Measurements from ENCODE around the gene NCR3LG1.

NCR3LG1 gene

GRCh38 chr11:17392872-17393271, 41.3 kb downstream of the NCR3LG1 start:
- no peak for TF ChIP-seq ZNF274 (IDR thresholded peaks at IDR 0.05; ENCODE audit: low read depth, low read length)
- no peak overlapping the region for H3K4me3 ChIP-seq (ENCODE audit: low read length)

- TF ChIP-seq ZNF274 (IDR thresholded peaks at IDR 0.05; ENCODE audit: low read depth, low read length): no peak
- H3K4me3 ChIP-seq (ENCODE audit: low read length): no peak overlapping the region
These were observed 41.9 kb downstream of the NCR3LG1 start for GRCh38 chr11:17393472-17393871.

- no peak overlapping the region for H3K4me3 ChIP-seq (ENCODE audit: low read length)
- no peak for TF ChIP-seq ZNF274 (IDR thresholded peaks at IDR 0.05; ENCODE audit: low read depth, low read length)
These were observed 43.3 kb downstream of the NCR3LG1 start for GRCh38 chr11:17394743-17395390.

- H3K4me3 ChIP-seq (ENCODE audit: low read length): no peak overlapping the region
- no peak for TF ChIP-seq ZNF274 (IDR thresholded peaks at IDR 0.05; ENCODE audit: low read depth, low read length)
These were observed 44.0 kb downstream of the NCR3LG1 start for GRCh38 chr11:17395554-17395961.

GRCh38 chr11:17395978-17396377, 44.4 kb downstream of the NCR3LG1 start:
- TF ChIP-seq ZNF274 (IDR thresholded peaks at IDR 0.05; ENCODE audit: low read depth, low read length): no peak
- H3K4me3 ChIP-seq (ENCODE audit: low read length): no peak overlapping the region

GRCh38 chr11:17396598-17397310, 45.2 kb downstream of the NCR3LG1 start:
- no peak for TF ChIP-seq ZNF274 (IDR thresholded peaks at IDR 0.05; ENCODE audit: low read depth, low read length)
- no peak overlapping the region for H3K4me3 ChIP-seq (ENCODE audit: low read length)

GRCh38 chr11:17397311-17398002, 45.9 kb downstream of the NCR3LG1 start:
- H3K4me3 ChIP-seq (ENCODE audit: low read length): no peak overlapping the region
- no peak for TF ChIP-seq ZNF274 (IDR thresholded peaks at IDR 0.05; ENCODE audit: low read depth, low read length)

- TF ChIP-seq ZNF274 (IDR thresholded peaks at IDR 0.05; ENCODE audit: low read depth, low read length): no peak
- no peak overlapping the region for H3K4me3 ChIP-seq (ENCODE audit: low read length)
These were observed 47.6 kb downstream of the NCR3LG1 start for GRCh38 chr11:17399236-17399635.

GRCh38 chr11:17400048-17400775, 48.6 kb downstream of the NCR3LG1 start:
- no peak for TF ChIP-seq ZNF274 (IDR thresholded peaks at IDR 0.05; ENCODE audit: low read depth, low read length)
- H3K4me3 ChIP-seq (ENCODE audit: low read length): no peak overlapping the region

GRCh38 chr11:17401316-17401715, 49.7 kb downstream of the NCR3LG1 start:
- TF ChIP-seq ZNF274 (IDR thresholded peaks at IDR 0.05; ENCODE audit: low read depth, low read length): no peak
- H3K4me3 ChIP-seq (ENCODE audit: low read length): no peak overlapping the region

GRCh38 chr11:17401841-17402240, 50.2 kb downstream of the NCR3LG1 start:
- H3K4me3 ChIP-seq (ENCODE audit: low read length): no peak overlapping the region
- TF ChIP-seq ZNF274 (IDR thresholded peaks at IDR 0.05; ENCODE audit: low read depth, low read length): no peak

GRCh38 chr11:17402486-17402885, 50.9 kb downstream of the NCR3LG1 start:
- TF ChIP-seq ZNF274 (IDR thresholded peaks at IDR 0.05; ENCODE audit: low read depth, low read length): no peak
- no peak overlapping the region for H3K4me3 ChIP-seq (ENCODE audit: low read length)

- no peak for TF ChIP-seq ZNF274 (IDR thresholded peaks at IDR 0.05; ENCODE audit: low read depth, low read length)
- H3K4me3 ChIP-seq (ENCODE audit: low read length): no peak overlapping the region
These were observed 52.6 kb downstream of the NCR3LG1 start for GRCh38 chr11:17403980-17404759.
